IPS-NIHi11 (cell line): ENCODE data around the gene STAMBP.
"Not testable (repeated sequence)": the region's sequence is repeated elsewhere in the genome, so short reads cannot be mapped to it uniquely, and the experiment has no call there.

Source experiments
- DNase-seq: peaks from one replicate; pipeline ENCODE4 v3.0.0; 2012; ENCODE audit warnings: mixed read lengths, low spot score

The STAMBP gene

DNA sequence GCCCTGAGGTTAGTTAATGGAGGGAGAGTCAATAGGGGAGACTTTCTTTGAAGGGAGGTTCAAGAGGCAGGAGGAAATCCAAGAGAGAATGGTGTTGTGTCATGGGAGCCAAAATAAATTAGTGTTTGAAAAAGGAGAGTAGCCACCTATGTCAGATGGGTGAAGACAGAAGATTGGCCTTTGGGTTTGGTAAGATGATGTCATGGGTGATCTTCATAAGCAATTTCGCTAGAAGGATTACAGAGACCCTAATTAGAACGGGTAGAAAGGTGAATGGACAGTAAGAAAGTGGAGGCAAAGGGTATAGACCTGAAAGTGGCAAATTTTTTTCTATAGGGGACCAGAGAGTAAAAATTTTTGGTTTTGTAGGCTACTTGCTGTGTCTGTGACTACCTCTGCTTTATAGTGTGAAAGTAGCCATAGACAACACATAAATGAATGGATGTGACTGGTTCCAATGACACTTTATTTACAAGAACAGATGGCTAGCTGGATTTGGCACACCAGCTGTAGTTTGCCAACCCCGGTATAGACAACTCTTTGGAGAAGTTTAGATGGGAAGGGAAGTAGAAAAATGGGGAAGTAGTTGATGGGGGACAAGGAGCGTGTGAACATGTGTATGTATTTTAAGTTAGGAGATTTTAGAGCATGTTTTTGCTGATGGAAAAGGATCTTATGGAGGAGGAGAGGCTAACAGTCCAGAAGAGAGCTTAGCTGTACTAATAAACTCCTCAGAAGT is 9.3 kb downstream of the STAMBP start:
- DNase-seq = no peak

DNA sequence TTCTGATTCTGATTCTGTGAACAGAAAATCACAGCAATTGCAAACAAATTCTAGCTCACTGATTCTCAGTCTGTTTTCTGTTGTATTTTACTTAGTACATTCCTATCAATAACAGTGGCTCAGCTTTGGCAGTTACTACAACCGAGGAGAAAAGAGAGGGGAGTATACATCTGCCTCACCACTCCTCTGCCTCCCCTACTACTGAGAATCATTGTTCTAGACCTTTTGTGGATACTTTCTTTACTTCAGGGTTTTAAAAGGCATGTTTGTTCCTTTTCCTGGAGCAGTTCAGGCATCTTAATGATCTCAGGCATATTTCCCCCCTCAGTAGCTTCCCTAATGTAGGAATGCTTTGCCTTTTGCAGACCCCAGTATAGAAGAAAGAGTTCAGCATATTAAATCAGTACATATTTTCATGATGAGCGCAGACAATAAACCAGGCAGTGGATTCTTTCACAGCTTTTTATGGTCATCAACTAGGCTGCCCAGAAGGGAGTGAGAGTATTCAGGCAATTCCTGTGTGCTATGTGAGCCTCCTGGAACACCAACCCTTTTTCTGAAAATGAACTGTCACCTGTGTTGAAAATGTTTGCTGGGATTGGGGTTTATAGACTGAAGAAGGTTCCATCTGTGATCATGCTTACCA is 10.3 kb downstream of the STAMBP start:
- DNase-seq = no peak

DNA sequence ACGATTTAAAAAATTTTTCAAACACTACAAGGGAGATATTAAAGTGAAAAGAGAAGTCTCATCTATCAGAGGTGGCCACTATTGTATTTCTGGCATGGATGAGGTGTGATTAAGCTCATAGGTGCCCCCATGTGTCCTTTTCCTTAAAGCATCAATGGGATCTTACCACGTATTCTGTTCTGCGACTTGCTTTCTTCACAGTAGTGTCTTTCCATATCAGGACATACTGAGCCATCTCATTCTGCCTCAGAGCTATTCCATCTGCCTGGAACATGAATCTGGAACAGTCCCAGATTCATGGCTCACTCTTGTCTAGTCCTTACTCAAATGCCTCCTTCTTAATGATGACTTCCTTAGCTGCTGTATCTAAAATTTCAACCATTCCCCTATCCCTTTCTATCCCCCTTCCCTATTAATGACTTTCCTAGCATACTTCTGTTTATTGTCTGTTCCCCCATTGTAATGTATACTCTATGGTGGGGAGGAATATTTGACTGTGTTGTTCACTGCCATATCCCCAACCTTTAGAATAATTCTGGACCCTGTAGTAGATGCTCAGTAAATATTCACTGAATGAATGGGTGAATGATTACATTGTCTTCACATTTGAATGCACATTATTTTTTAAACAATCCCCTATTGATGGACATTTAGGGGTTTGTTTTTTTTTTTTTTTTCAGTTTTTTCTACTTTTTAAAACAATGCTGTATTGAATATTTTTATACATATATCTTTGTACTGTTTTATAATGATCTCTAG is 11.1 kb downstream of the STAMBP start:
- DNase-seq = no peak

DNA sequence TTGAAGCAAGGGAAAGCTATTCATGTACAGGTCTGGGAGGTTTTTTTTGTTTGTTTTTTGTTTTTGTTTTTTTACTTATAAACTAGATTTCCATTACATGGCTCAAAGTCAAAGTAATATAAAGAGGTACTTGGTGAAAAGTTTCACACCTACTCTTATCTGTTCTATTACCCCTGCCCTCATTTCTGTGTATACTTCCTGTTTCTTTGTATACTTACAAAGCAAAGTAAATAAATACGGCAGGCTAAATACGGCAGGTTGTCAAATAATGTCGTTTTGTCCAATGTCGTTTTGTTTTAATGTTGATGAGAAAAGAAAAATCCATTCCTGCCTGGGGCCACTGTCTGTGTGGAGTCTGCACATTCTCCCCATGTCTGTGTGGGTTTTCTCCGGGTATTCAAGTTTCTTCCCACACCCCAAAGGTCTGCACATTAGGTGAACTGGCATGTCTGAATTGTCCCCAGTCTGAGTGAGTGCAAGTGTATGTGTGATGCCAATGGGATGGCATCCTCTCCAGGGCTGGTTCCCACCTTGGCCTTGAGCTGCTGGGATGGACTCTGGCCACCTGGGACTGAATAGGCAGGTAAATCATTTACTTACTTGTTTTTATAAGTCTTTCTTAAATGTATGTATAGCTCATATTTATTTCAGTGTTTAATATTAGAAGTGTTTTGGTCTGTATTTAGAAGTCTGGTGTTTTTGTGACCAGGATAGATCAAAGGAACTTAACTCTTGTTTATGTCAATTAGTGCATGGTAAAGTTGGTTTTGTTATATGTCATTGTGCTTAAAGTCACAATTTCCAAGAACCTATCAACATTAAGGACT is 13.4 kb downstream of the STAMBP start:
- no peak for DNase-seq

DNA sequence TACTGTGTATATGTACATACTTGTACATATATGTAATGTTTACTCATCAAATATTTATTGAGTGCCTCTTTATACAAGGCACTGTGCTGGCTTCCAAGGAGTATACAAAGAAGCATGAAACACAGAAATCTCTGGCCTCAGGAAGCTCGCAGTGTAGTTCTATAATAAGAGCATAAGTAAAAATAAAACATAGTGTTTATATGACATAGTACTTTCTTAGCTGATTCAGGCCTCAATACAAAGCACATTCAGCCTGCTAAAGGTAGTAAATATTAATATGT is 13.9 kb downstream of the STAMBP start:
- DNase-seq = no peak

DNA sequence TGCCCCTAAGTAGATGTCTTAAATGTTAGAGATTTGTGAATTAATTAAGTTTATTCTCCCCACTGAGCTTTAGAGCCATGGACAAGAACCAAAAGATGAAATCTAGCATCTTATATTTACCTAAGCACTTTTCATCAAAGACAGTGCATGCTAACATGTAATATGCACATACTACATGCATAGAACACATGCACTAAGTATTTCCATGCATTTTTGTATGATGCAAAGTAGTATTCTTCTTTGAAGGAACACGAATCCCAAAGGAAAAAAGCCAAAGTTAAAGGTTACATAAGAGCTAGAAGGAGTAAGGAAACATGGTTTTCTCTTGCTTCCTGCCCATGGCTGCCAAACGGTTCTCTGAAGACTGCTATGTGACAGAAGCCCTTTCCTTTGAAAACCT is 15.3 kb downstream of the STAMBP start:
- no peak for DNase-seq

DNA sequence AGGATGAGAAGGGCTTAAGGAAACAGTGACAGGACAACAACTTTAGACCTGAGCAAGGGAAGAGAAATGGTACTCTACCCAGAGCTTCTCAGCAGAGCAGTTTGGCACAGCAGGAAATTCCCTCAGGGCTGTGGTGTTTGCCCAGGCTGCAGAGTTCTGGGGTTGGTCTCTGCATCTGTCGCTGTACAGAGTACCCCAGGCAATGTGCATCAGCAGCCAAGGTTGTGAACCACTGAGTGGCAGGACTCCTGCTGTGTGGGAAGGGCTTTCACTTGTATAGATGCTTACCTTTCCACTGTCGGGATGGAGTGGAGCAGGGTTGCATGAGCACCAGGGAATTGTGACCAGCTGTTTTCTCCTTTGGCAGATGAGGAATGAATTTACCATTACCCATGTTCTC is 21.2 kb downstream of the STAMBP start:
- DNase-seq = no peak

DNA sequence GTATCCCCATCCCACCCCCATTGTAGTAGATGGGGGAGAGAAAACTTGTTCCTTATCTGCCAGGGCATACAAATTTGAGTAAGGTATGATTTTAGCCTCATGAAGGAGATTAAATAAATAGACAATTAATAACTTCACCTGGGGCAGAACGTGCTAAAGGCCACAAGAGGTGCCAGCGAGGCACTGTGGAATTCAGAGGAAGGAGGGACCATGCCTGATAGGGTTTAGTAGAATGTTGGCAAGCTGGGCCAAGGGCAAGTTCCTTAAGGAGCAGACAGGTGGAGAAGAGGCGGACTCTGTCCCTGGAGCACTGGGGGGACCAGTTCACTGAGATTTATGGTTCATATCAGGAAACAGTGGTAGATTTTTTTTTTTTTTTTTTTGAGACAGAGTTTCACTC is 22.5 kb downstream of the STAMBP start:
- DNase-seq = peak; percentile 39

DNA sequence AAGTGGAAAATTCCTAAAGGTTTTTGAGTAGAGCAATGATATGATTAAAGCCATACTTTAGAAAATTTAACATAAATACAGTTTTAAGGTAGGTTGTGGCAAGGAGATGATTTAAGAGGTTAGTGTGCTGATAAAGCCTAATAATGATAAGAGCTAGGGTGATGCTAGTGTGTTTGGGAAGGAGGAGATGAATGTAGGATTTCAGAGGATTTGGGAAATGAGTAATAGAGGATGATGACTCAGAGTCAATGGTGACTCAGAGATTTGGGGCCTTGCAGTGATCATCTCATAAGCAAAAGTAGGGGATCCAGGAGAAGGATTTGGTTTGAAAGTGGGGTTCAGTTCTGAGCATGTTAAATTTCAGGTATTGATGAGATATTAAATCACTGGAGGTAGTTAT is 23.3 kb downstream of the STAMBP start:
- DNase-seq = no peak

DNA sequence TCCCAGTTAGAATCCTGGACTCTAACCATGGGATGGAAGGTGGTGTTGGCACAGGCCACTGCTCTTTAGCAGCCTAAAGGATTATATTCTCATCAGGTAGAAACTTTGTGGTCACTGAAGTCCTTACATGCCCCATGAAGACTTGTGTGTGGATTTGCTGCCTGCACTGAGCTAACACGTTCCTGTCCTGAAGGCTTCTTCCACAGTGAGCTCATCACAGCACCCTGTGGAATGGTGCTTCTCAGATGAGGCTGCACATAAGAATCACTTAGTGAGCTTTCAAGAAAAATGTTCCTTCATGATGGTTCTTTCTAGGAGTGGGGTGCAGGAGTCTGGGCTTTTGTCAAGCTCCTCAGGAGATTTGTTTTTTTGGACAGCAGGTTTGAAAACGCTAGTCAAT is 26.8 kb downstream of the STAMBP start:
- no peak for DNase-seq

DNA sequence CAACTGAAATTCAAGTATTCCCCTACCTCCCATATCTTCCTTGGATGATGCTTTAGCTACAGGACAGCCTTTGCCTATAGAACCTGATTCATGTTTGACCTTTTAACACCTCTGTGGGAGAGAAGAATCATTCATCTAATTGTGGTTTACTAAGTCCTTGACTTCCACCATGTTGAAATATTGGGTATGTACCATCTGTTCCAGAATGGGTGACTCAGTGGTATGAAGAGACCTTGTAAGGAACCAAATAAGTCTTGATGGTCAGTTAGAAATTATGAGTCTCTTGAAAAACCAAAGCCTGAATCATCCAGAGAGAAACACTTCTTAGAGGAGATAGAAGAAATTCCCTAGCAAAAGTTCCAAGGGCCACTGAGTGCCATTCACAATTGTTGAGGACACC is 27.5 kb downstream of the STAMBP start:
- DNase-seq = no peak

DNA sequence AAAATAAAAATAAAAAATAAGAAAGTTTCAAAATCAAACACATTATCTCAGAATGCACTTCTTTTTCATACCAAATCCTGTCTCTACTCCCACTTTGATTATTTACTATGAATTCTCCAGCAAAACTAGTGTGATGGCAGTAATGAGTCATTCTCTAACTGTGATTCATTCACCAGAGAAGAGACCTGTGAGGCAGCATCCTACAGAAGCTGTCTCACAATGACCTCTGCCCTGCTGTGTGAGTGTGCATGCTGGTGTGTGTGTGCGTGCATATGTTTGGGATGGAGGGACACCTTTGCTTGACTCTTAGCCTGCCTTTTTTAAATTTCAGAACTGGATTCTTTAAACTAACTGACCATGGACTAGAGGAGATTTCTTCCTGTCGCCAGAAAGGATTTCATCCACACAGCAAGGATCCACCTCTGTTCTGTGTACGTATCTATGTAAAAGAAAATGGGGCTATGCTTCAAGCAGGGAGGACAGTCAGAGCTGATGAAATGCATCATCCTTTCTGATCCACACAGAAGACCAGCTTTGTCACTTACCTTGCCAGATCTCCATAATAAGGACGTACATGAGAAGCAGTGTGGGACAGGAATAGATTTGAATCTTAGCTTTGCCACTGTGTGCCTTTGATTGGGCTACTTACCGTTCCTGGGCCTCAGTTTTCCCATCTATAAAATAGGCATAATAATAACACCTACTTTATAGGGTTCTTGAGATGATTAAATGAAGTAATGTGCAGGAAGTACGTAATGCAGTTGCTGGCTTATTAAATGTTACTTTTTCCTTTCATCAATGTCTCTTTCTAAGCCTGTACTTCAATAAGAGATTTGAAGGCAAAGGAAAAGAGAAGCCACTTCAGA is 31.2 kb downstream of the STAMBP start:
- no peak for DNase-seq

DNA sequence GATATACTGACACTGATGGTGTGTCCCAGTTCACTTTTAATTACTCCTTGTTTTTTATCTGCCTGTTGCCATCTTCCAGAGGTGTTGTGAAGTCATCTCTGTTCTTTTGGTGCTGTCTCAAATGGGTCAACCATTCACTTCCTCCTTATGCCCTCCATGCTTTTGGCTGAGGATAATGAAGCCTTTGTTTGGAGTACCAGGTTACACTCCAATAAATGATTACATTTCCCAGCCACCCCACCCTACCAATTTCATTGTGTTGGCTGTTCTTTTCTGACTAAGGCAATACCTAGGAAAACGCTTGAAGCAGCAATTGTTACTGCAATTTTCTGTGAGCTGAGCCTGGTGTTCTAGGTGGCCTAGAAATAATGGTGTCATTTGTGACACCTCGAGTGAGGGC is 34.2 kb downstream of the STAMBP start:
- no peak for DNase-seq

DNA sequence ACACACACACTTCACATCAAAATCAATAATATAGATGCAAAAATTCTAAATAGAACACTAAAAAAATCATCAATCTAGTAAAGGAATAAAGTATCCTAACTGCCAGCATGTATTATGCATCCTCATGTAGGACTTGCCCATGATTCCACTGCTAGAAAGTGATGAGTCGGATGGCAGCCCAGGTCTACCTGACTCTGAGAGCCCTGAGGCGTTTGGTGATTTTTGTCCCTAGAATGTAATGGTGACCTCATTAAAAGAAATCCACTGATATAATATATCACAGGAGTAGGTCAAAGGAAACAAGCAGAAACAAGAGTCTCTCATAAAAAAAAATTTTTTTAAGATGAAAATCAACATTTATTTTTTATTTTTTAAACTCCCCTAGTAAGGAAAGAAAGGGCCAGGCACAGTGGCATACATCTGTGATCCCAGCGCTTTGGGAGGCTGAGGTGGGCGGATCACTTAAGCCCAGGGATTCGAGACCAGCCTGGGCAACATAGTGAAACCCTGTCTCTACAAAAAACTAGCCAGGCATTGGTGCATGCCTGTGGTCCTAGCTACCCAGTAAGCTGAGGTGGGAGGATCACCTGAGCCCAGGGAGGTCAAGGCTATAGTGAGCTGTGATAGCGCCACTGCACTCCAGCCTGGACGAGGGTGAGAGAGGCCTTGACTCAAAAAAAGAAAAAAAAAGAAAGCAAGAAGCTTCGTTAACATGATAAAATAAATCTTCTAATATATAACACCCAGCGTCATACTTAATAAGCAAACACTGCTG is 39.6 kb downstream of the STAMBP start:
- DNase-seq = no peak

DNA sequence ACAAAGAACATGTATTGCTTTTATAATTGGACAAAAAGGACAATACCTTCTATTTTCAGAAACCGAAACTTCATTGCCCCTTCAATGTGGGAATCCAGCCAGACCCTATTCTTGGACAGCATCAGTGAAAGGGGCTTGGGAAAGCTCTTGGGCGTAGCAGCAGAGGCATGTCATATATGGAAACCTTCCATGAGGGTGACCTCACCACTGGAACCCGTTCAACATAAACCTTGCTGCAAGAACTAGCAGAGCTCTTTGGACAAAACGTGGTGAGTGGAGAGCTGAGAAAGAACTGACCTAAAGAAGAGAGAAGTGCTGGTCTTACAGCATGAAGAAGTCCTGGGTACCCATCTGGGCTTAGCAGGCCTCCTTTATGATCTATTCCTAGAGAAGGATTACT is 41.3 kb downstream of the STAMBP start:
- no peak for DNase-seq

DNA sequence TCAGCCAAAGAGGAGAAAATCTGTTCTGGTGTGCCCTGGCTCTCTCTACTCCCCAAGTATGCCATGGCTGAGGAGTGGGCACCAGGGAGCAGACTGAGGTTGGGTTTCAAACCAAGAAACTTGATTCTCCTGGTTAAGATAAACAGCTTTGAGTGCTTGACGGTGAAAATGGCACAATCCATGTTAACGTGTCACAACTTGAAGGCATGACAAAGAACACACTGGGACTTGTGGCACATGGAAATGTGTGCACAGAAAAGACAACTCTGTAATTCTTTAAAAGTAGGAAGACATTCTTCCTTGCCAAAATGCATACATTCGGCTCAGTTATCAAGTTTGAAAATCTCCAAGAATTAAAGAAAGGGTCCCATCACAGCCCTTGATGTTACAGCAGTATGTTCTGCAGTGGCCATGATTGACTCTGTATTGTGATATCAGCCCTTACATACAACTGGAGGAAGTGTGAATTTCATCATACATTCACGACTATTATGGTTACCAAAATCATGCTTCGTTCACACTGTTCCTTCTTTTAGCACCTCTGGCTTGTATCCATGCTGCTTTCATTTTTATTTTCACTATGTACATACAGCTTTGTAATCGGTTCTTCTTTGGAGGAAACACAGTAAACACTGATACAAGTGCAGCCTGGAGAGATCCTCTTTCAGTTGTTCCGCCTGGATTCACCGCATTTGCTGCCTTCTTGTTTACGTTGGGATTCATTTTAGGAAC is 48.5 kb downstream of the STAMBP start:
- no peak for DNase-seq

DNA sequence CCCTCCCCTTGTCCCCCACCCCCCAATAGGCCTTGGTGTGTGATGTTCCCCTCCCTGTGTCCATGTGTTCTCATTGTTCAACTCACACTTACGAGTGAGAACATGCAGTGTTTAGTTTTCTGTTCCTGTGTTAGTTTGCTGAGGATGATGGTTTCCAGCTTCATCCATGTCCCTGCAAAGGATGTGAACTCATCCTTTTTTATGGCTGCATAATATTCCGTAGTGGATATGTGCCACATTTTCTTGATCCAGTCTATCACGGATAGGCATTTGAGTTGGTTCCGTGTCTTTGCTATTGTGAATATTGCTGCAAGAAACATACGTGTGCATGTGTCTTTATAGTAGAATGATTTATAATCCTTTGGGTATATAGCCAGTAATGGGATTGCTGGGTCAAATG is 49.2 kb downstream of the STAMBP start:
- DNase-seq = not testable (repeated sequence)

DNA sequence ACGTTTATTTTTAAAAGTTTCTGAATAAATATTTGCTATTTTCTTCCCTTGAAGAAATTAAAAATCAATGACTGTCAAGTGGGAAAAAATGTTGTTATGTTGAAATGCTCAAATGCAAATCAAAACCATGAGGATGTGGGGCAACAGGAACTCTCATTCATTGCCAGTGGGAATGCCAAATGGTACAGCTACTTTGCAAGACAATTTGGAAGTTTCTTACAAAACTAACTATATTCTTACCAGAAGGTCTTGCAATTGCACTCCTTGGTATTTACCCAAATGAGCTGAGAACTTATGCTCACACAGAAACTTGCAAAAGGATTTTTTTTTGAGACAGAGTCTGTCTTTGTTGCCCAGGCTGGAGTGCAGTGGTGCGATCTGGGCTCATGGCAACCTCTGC is 56.6 kb downstream of the STAMBP start:
- no peak for DNase-seq

DNA sequence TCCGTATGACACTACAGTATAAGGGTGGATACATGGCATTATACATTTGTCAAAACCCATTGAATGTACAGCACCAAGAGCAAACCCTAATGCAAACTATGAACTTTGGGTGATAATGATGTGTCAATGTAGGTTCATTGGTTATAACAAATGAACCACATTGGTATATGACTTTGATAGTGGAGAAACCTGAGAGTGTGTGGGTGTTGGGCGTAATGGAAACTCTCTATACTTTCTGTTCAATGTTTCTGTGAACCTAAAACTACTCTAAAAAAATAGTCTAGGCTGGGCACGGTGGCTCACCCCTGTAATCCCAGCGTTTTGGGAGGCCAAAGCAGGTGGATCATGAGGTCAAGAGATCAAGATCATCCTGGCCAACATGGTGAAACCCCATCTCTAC is 57.6 kb downstream of the STAMBP start:
- no peak for DNase-seq
